T-cell (primary cell): ENCODE data around the gene HES4. TPM values are rescaled to one million over a fixed set of nuclear protein-coding genes. Genes with fewer than 3 reads are reported as not detected.
"Not testable (repeated sequence)": the region's sequence is repeated elsewhere in the genome, so short reads cannot be mapped to it uniquely, and the experiment has no call there.

Experiments used
- ATAC-seq, 4 experiments: fragments of 200-7000 bp in 3 of 4; fragments of 150-1000 bp in 1 of 4; cut with Tn5 transposase; replicated peaks in 1 of 4; 1 replicate in 3 of 4; 2 replicates in 1 of 4; pipeline ENCODE4 v1.10.0; 2021; ENCODE audit warnings: moderate library complexity in 3 of 4, mild to moderate bottlenecking in 2 of 4, moderate number of reproducible peaks in 1 of 4
- CTCF ChIA-PET, 2 donors: fragments of 300-600 bp; sonication (Branson Sonifier 250); formaldehyde crosslinking; loops; one replicate each; lab custom pipeline; 2022; ENCODE audit warnings: antibody characterized with exemption in 2 of 2; lab: Charles Lee
- POLR2A ChIA-PET, 2 donors: fragments of 300-600 bp; sonication (Branson Sonifier 250); formaldehyde crosslinking; loops; one replicate each; lab custom pipeline; 2022; ENCODE audit warnings: antibody characterized with exemption in 2 of 2; lab: Charles Lee
- DNase-seq, 35 experiments: peaks; one replicate each; pipeline versions ENCODE4 v3.0.0 to v3.0.0-alpha.2; 2013 to 2023
- H3K27ac ChIP-seq: one replicate; pipeline ENCODE4 v1.5.1; 2013; ENCODE audit warnings: low read length
- H3K27me3 ChIP-seq, 2 experiments: replicated peaks in 1 of 2; 1 replicate in 1 of 2; 2 replicates in 1 of 2; pipeline versions ENCODE4 v1.6.1 to v1.7.0; 2013; ENCODE audit warnings: low read length in 1 of 2, mixed read lengths in 1 of 2; ENCODE audit not compliant: control insufficient read depth in 2 of 2, insufficient read depth in 2 of 2; ENCODE audit errors: extremely low read depth in 1 of 2
- H3K36me3 ChIP-seq, 2 donors: 1 replicate in 1 of 2; 2 replicates in 1 of 2; pipeline versions ENCODE4 v1.6.1 to v1.7.0; 2013; ENCODE audit warnings: low read length in 1 of 2; ENCODE audit not compliant: control insufficient read depth in 2 of 2, insufficient read depth in 1 of 2; ENCODE audit errors: extremely low read depth in 1 of 2
- H3K4me1 ChIP-seq, 2 experiments: 1 replicate in 1 of 2; 2 replicates in 1 of 2; pipeline versions ENCODE4 v1.6.1 to v1.7.0; 2013; ENCODE audit warnings: low read length in 2 of 2, mixed read lengths in 1 of 2; ENCODE audit not compliant: insufficient read depth in 2 of 2, control insufficient read depth in 1 of 2; ENCODE audit errors: extremely low read depth in 1 of 2
- H3K4me3 ChIP-seq, 2 donors: 1 replicate in 1 of 2; 2 replicates in 1 of 2; pipeline versions ENCODE4 v1.5.1 to v1.7.0; 2013; ENCODE audit warnings: mild to moderate bottlenecking in 2 of 2, low read length in 1 of 2, moderate library complexity in 1 of 2; ENCODE audit not compliant: control insufficient read depth in 1 of 2; ENCODE audit errors: extremely low read depth in 1 of 2
- H3K9me3 ChIP-seq: 2 replicates; pipeline ENCODE4 v1.7.0; 2013
- H3K27ac Mint-ChIP-seq, 2 donors: one replicate each; pipeline ENCODE4 v1.8.0; 2020 to 2021; ENCODE audit warnings: mild to moderate bottlenecking in 2 of 2, mixed read lengths in 2 of 2
- H3K27me3 Mint-ChIP-seq, 2 donors: one replicate each; pipeline ENCODE4 v1.8.0; 2021 to 2022; ENCODE audit warnings: mixed read lengths in 2 of 2
- H3K36me3 Mint-ChIP-seq: one replicate; pipeline ENCODE4 v1.8.0; 2021; ENCODE audit warnings: mixed read lengths
- H3K4me1 Mint-ChIP-seq, 3 donors: one replicate each; pipeline ENCODE4 v1.8.0; 2020 to 2022; ENCODE audit warnings: mixed read lengths in 3 of 3, mild to moderate bottlenecking in 1 of 3
- H3K4me3 Mint-ChIP-seq, 3 donors: one replicate each; pipeline ENCODE4 v1.8.0; 2020 to 2022; ENCODE audit warnings: mild to moderate bottlenecking in 3 of 3, mixed read lengths in 3 of 3, moderate library complexity in 3 of 3
- H3K9me3 Mint-ChIP-seq, 3 donors: one replicate each; pipeline ENCODE4 v1.8.0; 2020 to 2022; ENCODE audit warnings: mixed read lengths in 3 of 3
- WGBS: methylation state at CpG from one replicate; pipeline ENCODE4 v1.1.5; 2013; ENCODE audit warnings: missing lambda C conversion rate; ENCODE audit not compliant: insufficient coverage; 5-methylcytosine and 5-hydroxymethylcytosine counted together
- total RNA-seq, 35 experiments: library from RNA in 6 of 35; stranded (reverse) in 6 of 35; fragments of 120-200 nt in 1 of 35; gene quantifications; one replicate each; pipeline versions ENCODE4 v1.2.1 to v1.2.4 and lab custom pipeline; 2013 to 2026

HES4 gene
- total RNA-seq, 5 donors from 2014 or later (not counting 1 experiment from before 2014, with no cell fraction given) = 1.5 to 11.9 (median 2.6) TPM

GRCh38 chr1:993379-993995 is 6.4 kb downstream of the HES4 start:
- CTCF ChIA-PET = interaction anchor here in 1 of 2 donors (0.6 kb wide), 1 partner anchor 9 kb away, joined by 3 read pairs; no protein-coding TSS in a partner anchor
- H3K9me3 ChIP-seq = no peaks in the 10 kb centered on the region
- peaks cover 7 to 43% of the 10 kb centered on the region in 2 donors for H3K27me3 Mint-ChIP-seq
- peaks cover 0 to 7% (median 0%) of the 10 kb centered on the region in 3 donors for H3K9me3 Mint-ChIP-seq
- peaks cover 4 to 17% (median 9%) of the 10 kb centered on the region in 3 donors for H3K4me1 Mint-ChIP-seq
- H3K36me3 ChIP-seq = no peaks in the 10 kb centered on the region
- peaks cover 0 to 80% of the 10 kb centered on the region in 2 experiments for H3K27me3 ChIP-seq
- no peak overlapping the region for H3K27ac Mint-ChIP-seq
- POLR2A ChIA-PET = no interaction called here
- no peaks in the 10 kb centered on the region for H3K36me3 Mint-ChIP-seq
- H3K4me1 ChIP-seq = peaks cover 0 to 22% of the 10 kb centered on the region in 2 experiments
- 71% methylated on average over 8 of the region's 15 CpGs for WGBS
- no peak for ATAC-seq
- H3K27ac ChIP-seq = no peak overlapping the region
- H3K4me3 ChIP-seq = no peak overlapping the region
- DNase-seq = no peak
- no peak overlapping the region for H3K4me3 Mint-ChIP-seq

GRCh38 chr1:992362-992761 is 7.5 kb downstream of the HES4 start:
- Histone ChIP-seq H3K9me3 (no peaks in the 10 kb centered on the region), H3K27ac (no peak overlapping the region), H3K36me3 (no peaks in the 10 kb centered on the region), H3K27me3 (peaks cover 0 to 69% of the 10 kb centered on the region in 2 experiments), H3K4me1 (peaks cover 0 to 16% of the 10 kb centered on the region in 2 experiments), H3K4me3 (no peak overlapping the region)
- Mint-ChIP-seq H3K27me3 (peaks cover 7 to 45% of the 10 kb centered on the region in 2 donors), H3K4me1 (peaks cover 4 to 17% (median 9%) of the 10 kb centered on the region in 3 donors), H3K9me3 (peaks cover 0 to 7% (median 0%) of the 10 kb centered on the region in 3 donors), H3K36me3 (no peaks in the 10 kb centered on the region), H3K4me3 (no peak overlapping the region), H3K27ac (no peak overlapping the region)
- ChIA-PET CTCF (interaction anchor here in 1 of 2 donors (0.7 kb wide), 1 partner anchor 26 kb away, joined by 5 read pairs; the partner anchor contains the start of gene PLEKHN1), POLR2A (no interaction called here)
- DNase-seq (no peak), ATAC-seq (no peak)
- WGBS = no CpG with 5 or more reads among the region's 7 CpGs

- Histone ChIP-seq H3K9me3 (no peaks in the 10 kb centered on the region), H3K27me3 (peaks cover 0 to 64% of the 10 kb centered on the region in 2 experiments), H3K27ac (no peak overlapping the region), H3K4me3 (no peak overlapping the region), H3K36me3 (no peaks in the 10 kb centered on the region), H3K4me1 (peaks cover 0 to 12% of the 10 kb centered on the region in 2 experiments)
- WGBS = 80% methylated on average over 1 of the region's 10 CpGs
- Mint-ChIP-seq H3K36me3 (no peaks in the 10 kb centered on the region), H3K27ac (no peak overlapping the region), H3K27me3 (peaks cover 7 to 42% of the 10 kb centered on the region in 2 donors), H3K4me1 (peaks cover 3 to 13% (median 7%) of the 10 kb centered on the region in 3 donors), H3K4me3 (no peak overlapping the region), H3K9me3 (peaks cover 0 to 7% (median 0%) of the 10 kb centered on the region in 3 donors)
- CTCF ChIA-PET = interaction anchor here in 1 of 2 donors (0.7 kb wide), 1 partner anchor 25 kb away, joined by 5 read pairs; the partner anchor contains the start of gene PLEKHN1
- ATAC-seq (no peak), DNase-seq (no peak)
- POLR2A ChIA-PET = no interaction called here
Observed at GRCh38 chr1:991895-992294, 8.0 kb downstream of the HES4 start.

GRCh38 chr1:991275-991674 is 8.6 kb downstream of the HES4 start:
- 90% methylated on average over 1 of the region's 6 CpGs for WGBS
- H3K4me3 ChIP-seq, H3K36me3 ChIP-seq, H3K9me3 Mint-ChIP-seq, H3K9me3 ChIP-seq, POLR2A ChIA-PET, H3K27ac Mint-ChIP-seq, H3K36me3 Mint-ChIP-seq, H3K4me1 ChIP-seq, H3K27ac ChIP-seq, H3K4me3 Mint-ChIP-seq, CTCF ChIA-PET, DNase-seq: not testable (repeated sequence)
- H3K4me1 Mint-ChIP-seq = peaks cover 3 to 12% (median 6%) of the 10 kb centered on the region in 3 donors
- H3K27me3 Mint-ChIP-seq = peaks cover 7 to 43% of the 10 kb centered on the region in 2 donors
- H3K27me3 ChIP-seq = peaks cover 0 to 63% of the 10 kb centered on the region in 2 experiments
- peak in 1 of 4 experiments; percentile 6 for ATAC-seq

GRCh38 chr1:988061-988460 is 11.8 kb downstream of the HES4 start:
- H3K9me3 Mint-ChIP-seq, H3K36me3 Mint-ChIP-seq, H3K4me3 ChIP-seq, CTCF ChIA-PET, DNase-seq, POLR2A ChIA-PET, H3K36me3 ChIP-seq, H3K4me1 Mint-ChIP-seq, ATAC-seq, H3K27ac Mint-ChIP-seq, H3K4me1 ChIP-seq, H3K4me3 Mint-ChIP-seq, H3K9me3 ChIP-seq, H3K27ac ChIP-seq: not testable (repeated sequence)
- peaks cover 2 to 52% of the 10 kb centered on the region in 2 experiments for H3K27me3 ChIP-seq
- peaks cover 10 to 46% of the 10 kb centered on the region in 2 donors for H3K27me3 Mint-ChIP-seq
- 82% methylated on average over 2 of the region's 5 CpGs for WGBS

GRCh38 chr1:985126-985525 is 14.8 kb downstream of the HES4 start:
- Mint-ChIP-seq H3K4me1 (no peaks in the 10 kb centered on the region), H3K36me3 (no peaks in the 10 kb centered on the region), H3K9me3 (no peaks in the 10 kb centered on the region), H3K27ac (no peak overlapping the region), H3K4me3 (no peak overlapping the region), H3K27me3 (peaks cover 15 to 37% of the 10 kb centered on the region in 2 donors)
- POLR2A ChIA-PET = no interaction called here
- Histone ChIP-seq H3K36me3 (no peaks in the 10 kb centered on the region), H3K9me3 (no peaks in the 10 kb centered on the region), H3K27me3 (peaks cover 2 to 52% of the 10 kb centered on the region in 2 experiments), H3K4me3 (no peak overlapping the region), H3K4me1 (peaks cover 0 to 6% of the 10 kb centered on the region in 2 experiments), H3K27ac (no peak overlapping the region)
- CTCF ChIA-PET = interaction anchor here (0.6 to 1.1 kb wide), 2 partner anchors 126 to 519 kb away, joined by 3 to 4 read pairs; no protein-coding TSS in a partner anchor
- no peak for DNase-seq
- ATAC-seq = no peak
- 83% methylated on average over 9 of the region's 13 CpGs for WGBS
